IMR-90 (cell line): ENCODE data around the gene HTT-AS. TPM values are rescaled to one million over a fixed set of nuclear protein-coding genes. Genes with fewer than 3 reads are reported as not detected.

Experiments
- ATAC-seq: fragments of 200-7000 bp; cut with Tn5 transposase; 2 replicates; pipeline ENCODE4 v1.9.1; 2020; ENCODE audit warnings: low read depth, mild to moderate bottlenecking, moderate library complexity
- BruUV-seq: library from RNA; stranded (reverse); fragments of 400-500 nt; replicated peaks from 2 replicates; lab custom pipeline; 2021; lab: Mats Ljungman, UMichigan
- CTCF ChIA-PET: fragments of 300-600 bp; formaldehyde crosslinking; extraction: SDS; loops from one replicate; lab custom pipeline; 2021; ENCODE audit warnings: antibody characterized with exemption; lab: Yijun Ruan, JAX
- POLR2A ChIA-PET: fragments of 300-600 bp; sonication (Branson Sonifier 250); formaldehyde crosslinking; loops from one replicate; lab custom pipeline; 2022; ENCODE audit warnings: antibody characterized with exemption; ENCODE audit not compliant: unreplicated experiment; lab: Charles Lee
- DNase-seq: peaks from one replicate; pipeline ENCODE4 v3.0.0; 2013
- H2AFZ ChIP-seq: replicated peaks from 2 replicates; pipeline ENCODE3; 2013; ENCODE audit warnings: low read length, mild to moderate bottlenecking; ENCODE audit not compliant: poor library complexity
- H2AK5ac ChIP-seq: 2 replicates; pipeline ENCODE4 v1.6.1; 2013; ENCODE audit warnings: low read depth, low read length, inconsistent platforms
- H2AK9ac ChIP-seq: replicated peaks from 2 replicates; pipeline ENCODE3; 2013; ENCODE audit warnings: mild to moderate bottlenecking, low read depth, low read length, moderate library complexity; ENCODE audit not compliant: poor library complexity
- H2BK120ac ChIP-seq: 2 replicates; pipeline ENCODE4 v1.6.1; 2013; ENCODE audit warnings: low read depth, low read length, inconsistent platforms
- H2BK15ac ChIP-seq: 3 replicates; pipeline ENCODE4 v1.6.1; 2013; ENCODE audit warnings: low read depth, low read length, inconsistent platforms
- H2BK20ac ChIP-seq: 2 replicates; pipeline ENCODE4 v1.6.1; 2013; ENCODE audit warnings: low read depth, mild to moderate bottlenecking, inconsistent platforms, low read length, moderate library complexity
- H2BK5ac ChIP-seq: 2 replicates; pipeline ENCODE4 v1.6.1; 2013; ENCODE audit warnings: mild to moderate bottlenecking, low read depth, low read length, inconsistent platforms; ENCODE audit not compliant: poor library complexity, severe bottlenecking
- H3K14ac ChIP-seq: replicated peaks from 2 replicates; pipeline ENCODE4 v1.6.1; 2013; ENCODE audit warnings: low read depth, low read length, inconsistent platforms
- H3K18ac ChIP-seq: 2 replicates; pipeline ENCODE4 v1.6.1; 2013; ENCODE audit warnings: low read depth, low read length, control low read depth
- H3K23ac ChIP-seq: 2 replicates; pipeline ENCODE4 v1.6.1; 2013; ENCODE audit warnings: low read depth, low read length, inconsistent platforms
- H3K27ac ChIP-seq: 2 replicates; pipeline ENCODE4 v1.5.1; 2013; ENCODE audit warnings: mild to moderate bottlenecking, control low read depth, low read length; ENCODE audit not compliant: insufficient read depth
- H3K27me3 ChIP-seq: 2 replicates; pipeline ENCODE4 v1.6.1; 2013; ENCODE audit warnings: low read length; ENCODE audit not compliant: control insufficient read depth, insufficient read depth
- H3K36me3 ChIP-seq: 2 replicates; pipeline ENCODE4 v1.6.1; 2013; ENCODE audit warnings: low read length, mixed read lengths; ENCODE audit not compliant: control insufficient read depth, insufficient read depth
- H3K4ac ChIP-seq: 2 replicates; pipeline ENCODE4 v1.6.1; 2013; ENCODE audit warnings: low read depth, low read length, inconsistent platforms
- H3K4me1 ChIP-seq: 2 replicates; pipeline ENCODE4 v1.6.1; 2013; ENCODE audit warnings: low read length, mixed read lengths; ENCODE audit not compliant: control insufficient read depth, insufficient read depth
- H3K4me2 ChIP-seq: 2 replicates; pipeline ENCODE4 v1.6.1; 2013; ENCODE audit warnings: low read depth, mild to moderate bottlenecking, control low read depth, low read length, moderate library complexity
- H3K4me3 ChIP-seq: 2 replicates; pipeline ENCODE4 v1.5.1; 2013; ENCODE audit warnings: low read depth, mild to moderate bottlenecking, control low read depth, low read length, moderate library complexity; ENCODE audit not compliant: insufficient read depth
- H3K56ac ChIP-seq: 2 replicates; pipeline ENCODE4 v1.6.1; 2013; ENCODE audit warnings: low read length, inconsistent platforms; ENCODE audit not compliant: insufficient read depth; ENCODE audit errors: extremely low read depth
- H3K79me1 ChIP-seq, 2 experiments: 2 replicates each; pipeline ENCODE4 v1.6.1; 2013; ENCODE audit warnings: low read length in 2 of 2, inconsistent platforms in 1 of 2, low read depth in 1 of 2
- H3K9ac ChIP-seq: 2 replicates; pipeline ENCODE4 v1.6.1; 2013; ENCODE audit warnings: low read depth, low read length, control low read depth
- H3K9me1 ChIP-seq: 2 replicates; pipeline ENCODE4 v1.6.1; 2013; ENCODE audit warnings: low read length, inconsistent platforms; ENCODE audit not compliant: insufficient read depth
- H3K9me3 ChIP-seq: 2 replicates; pipeline ENCODE4 v1.6.1; 2013; ENCODE audit warnings: low read length; ENCODE audit not compliant: control insufficient read depth, insufficient read depth
- H4K20me1 ChIP-seq: 2 replicates; pipeline ENCODE4 v1.6.1; 2013; ENCODE audit warnings: low read length, inconsistent platforms; ENCODE audit not compliant: insufficient read depth
- H4K5ac ChIP-seq: 2 replicates; pipeline ENCODE4 v1.6.1; 2013; ENCODE audit warnings: mild to moderate bottlenecking, low read depth, low read length, control low read depth
- H4K8ac ChIP-seq, 2 experiments: 2 replicates each; pipeline ENCODE4 v1.6.1; 2013; ENCODE audit warnings: low read depth in 2 of 2, low read length in 2 of 2, control low read depth in 1 of 2, inconsistent platforms in 1 of 2
- H4K91ac ChIP-seq: 2 replicates; pipeline ENCODE4 v1.6.1; 2013; ENCODE audit warnings: low read depth, low read length, inconsistent platforms; ENCODE audit not compliant: insufficient read depth
- BHLHE40 ChIP-seq: fragments of 150-350 bp; IDR thresholded peaks from 2 replicates; pipeline ENCODE4 v1.6.1; 2016; ENCODE audit warnings: mild to moderate bottlenecking, low read depth, low read length
- CEBPB ChIP-seq: IDR thresholded peaks from 2 replicates; pipeline ENCODE4 v1.6.1; 2012; ENCODE audit warnings: low read depth, low read length, improper control_type of control experiment
- CHD1 ChIP-seq: IDR thresholded peaks from 2 replicates; pipeline ENCODE4 v1.6.1; 2012; ENCODE audit warnings: low read depth, low read length, improper control_type of control experiment
- ELK1 ChIP-seq: fragments of 150-350 bp; IDR thresholded peaks from 2 replicates; pipeline ENCODE4 v1.6.1; 2016; ENCODE audit warnings: low read depth, mild to moderate bottlenecking, low read length, moderate library complexity, borderline replicate concordance
- FOS ChIP-seq: fragments of 150-350 bp; IDR thresholded peaks from 2 replicates; pipeline ENCODE4 v1.6.1; 2016; ENCODE audit warnings: low read depth, low read length
- MAFK ChIP-seq: IDR thresholded peaks from 2 replicates; pipeline ENCODE4 v1.6.1; 2012; ENCODE audit warnings: low read depth, low read length, improper control_type of control experiment
- MXI1 ChIP-seq: IDR thresholded peaks from 2 replicates; pipeline ENCODE4 v1.6.1; 2012; ENCODE audit warnings: low read depth, mild to moderate bottlenecking, low read length, moderate library complexity, borderline replicate concordance
- RAD21 ChIP-seq: IDR thresholded peaks from 2 replicates; pipeline ENCODE4 v1.6.1; 2012; ENCODE audit warnings: low read length, improper control_type of control experiment
- USF2 ChIP-seq: fragments of 150-350 bp; IDR thresholded peaks from 2 replicates; pipeline ENCODE4 v1.6.1; 2017; ENCODE audit warnings: mild to moderate bottlenecking, antibody characterized with exemption, low read length, low read depth
- WGBS, 2 experiments: methylation state at CpG; one replicate each; pipeline versions ENCODE4 v1.1.5 to v1.1.7; 2013; ENCODE audit warnings: missing lambda C conversion rate in 2 of 2; ENCODE audit not compliant: insufficient read length in 1 of 2; ENCODE audit errors: extremely low coverage in 2 of 2; 5-methylcytosine and 5-hydroxymethylcytosine counted together
- dilution Hi-C: fragments of 300-500 bp; cut with HindIII; formaldehyde crosslinking; loops from one replicate; pipeline ENCODE4 v1.14.3; 2018; ENCODE audit warnings: low sequenced_read_pairs; ENCODE audit not compliant: unreplicated experiment
- in situ Hi-C: fragments of 300-500 bp; cut with MboI; formaldehyde crosslinking; loops from 3 replicates; pipeline ENCODE4 v1.14.3; 2019; ENCODE audit warnings: low sequenced_read_pairs, inconsistent platforms, mixed read lengths
- intact Hi-C: fragments of 100-400 bp; cut with micrococcal nuclease; formaldehyde crosslinking; loops from 2 replicates; pipeline ENCODE4 v1.10.0; 2022
- polyA plus RNA-seq, 3 experiments: library from polyadenylated mRNA; depleted of rRNA; stranded (reverse); fragments of >200 nt; gene quantifications; 2 replicates each; pipeline ENCODE4 v1.2.3, GENCODE V29; 2012; ENCODE audit warnings: low replicate concordance in 1 of 3
- total RNA-seq: library from RNA; depleted of rRNA; stranded (reverse); fragments of >200 nt; gene quantifications from 2 replicates; pipeline ENCODE4 v1.2.3, GENCODE V29; 2012

Gene HTT-AS
- total and polyA plus RNA-seq, 2 of the 4 experiments (the other 2 are of a cell fraction), result not detected

- Histone ChIP-seq H3K4me2 (peak overlapping the region; percentile 100), H3K36me3 (no peaks in the 10 kb centered on the region), H3K56ac (0 out of 2 replicates have a peak overlapping the region, but pooled peaks have one; percentile 53), H2AK9ac (peak overlapping the region; percentile 38), H2BK120ac (no peak overlapping the region), H4K5ac (no peak overlapping the region), H3K27ac (no peak overlapping the region), H4K91ac (no peak overlapping the region), H2BK15ac (no peak overlapping the region), H3K27me3 (no peaks in the 10 kb centered on the region), H2BK5ac (no peak overlapping the region), H3K9me3 (no peaks in the 10 kb centered on the region), H3K4me3 (peak overlapping the region; percentile 88), H3K79me1 (peaks cover 8 to 40% of the 10 kb centered on the region in 2 experiments; a peak in 3 of 4 replicates), H3K18ac (no peak overlapping the region), H3K9me1 (peaks cover 13% of the 10 kb centered on the region), H3K4me1 (peaks cover 4% of the 10 kb centered on the region; the same call in 1 of the 2 replicates), H3K14ac (peak overlapping the region; percentile 92), H4K20me1 (peaks cover 42% of the 10 kb centered on the region), H2BK20ac (no peak overlapping the region), H2AK5ac (no peak overlapping the region), H4K8ac (no peak overlapping the region), H3K4ac (no peak overlapping the region; the same call in 1 of the 2 replicates), H3K23ac (peak overlapping the region; percentile 84), H3K9ac (peak overlapping the region; percentile 46), H2AFZ (no peak overlapping the region)
- intact Hi-C loops (no loop called here), in situ Hi-C loops (no loop called here), dilution Hi-C loops (no loop called here)
- DNase-seq (no peak), ATAC-seq (no peak)
- TF ChIP-seq BHLHE40 (no peak), MAFK (no peak), RAD21 (no peak), MXI1 (no peak), FOS (no peak), ELK1 (no peak), CHD1 (no peak), USF2 (no peak), CEBPB (no peak)
- 0% methylated on average over 2 of the region's 8 CpGs; no CpG with 5 or more reads in 1 of the 2 experiments for WGBS, 2 experiments
- POLR2A ChIA-PET, result no interaction called here
- BruUV-seq, result no TSS peak
- CTCF ChIA-PET, result no interaction called here
These were observed 1.3 kb upstream of the HTT-AS start for GRCh38 chr4:3075652-3075981.
